Measurements from ENCODE around the gene SERPINB5. TPM values are rescaled to one million over a fixed set of nuclear protein-coding genes. Genes with fewer than 3 reads are reported as not detected.

SERPINB5 gene
- total RNA-seq, 1 experiment from 2014 or later, result 26.2 TPM

- 0 out of 2 replicates have a peak overlapping the region, but pooled peaks have one; percentile 33 for H3K4me2 ChIP-seq
- CTCF ChIA-PET, result interaction anchor here (0.7 to 1.6 kb wide), 5 partner anchors 66 to 423 kb away, joined by 3 to 6 read pairs (median 5); no protein-coding TSS in a partner anchor
- H3K9me2 ChIP-seq (ENCODE audit: insufficient read depth), result no peaks in the 10 kb centered on the region
These were observed 37.4 kb upstream of the SERPINB5 start for GRCh38 chr18:63439334-63439733.

DNA sequence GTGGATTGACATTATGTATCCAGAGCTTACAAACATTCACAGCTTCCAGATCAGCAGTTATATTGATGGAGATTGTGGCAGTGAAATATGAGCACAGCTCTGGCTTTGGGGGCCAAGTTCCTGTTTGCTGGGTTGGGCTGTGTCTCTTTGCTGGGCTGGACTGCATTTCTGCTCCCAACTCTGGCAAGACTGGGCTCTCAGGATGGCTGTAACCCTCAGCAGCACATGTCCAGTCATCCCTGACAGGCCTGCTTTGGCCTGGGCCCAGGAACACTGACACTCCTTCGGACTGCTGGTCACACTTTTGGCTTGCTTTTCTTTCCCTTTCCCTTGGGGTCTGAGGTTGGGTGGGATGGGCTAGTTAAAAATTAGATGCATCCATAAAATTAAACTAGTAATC lies 36.5 kb upstream of the SERPINB5 start:
- CTCF ChIA-PET, result interaction anchor here (1.0 to 1.6 kb wide), 2 partner anchors 117 to 424 kb away, joined by 5 to 6 read pairs; no protein-coding TSS in a partner anchor
- Histone ChIP-seq H3K9me2 (ENCODE audit: insufficient read depth) (no peaks in the 10 kb centered on the region), H2AFZ (no peak overlapping the region), H3F3A (ENCODE audit: insufficient read depth, low read depth) (peaks cover 4% of the 10 kb centered on the region; the same call in 1 of the 2 replicates), H3K36me3 (ENCODE audit: low read depth) (no peaks in the 10 kb centered on the region), H3K27ac (no peak overlapping the region), H4K20me1 (ENCODE audit: insufficient read depth) (no peaks in the 10 kb centered on the region), H3K9me3 (ENCODE audit: insufficient read depth, low read depth) (no peaks in the 10 kb centered on the region), H3K79me2 (ENCODE audit: low read depth) (no peaks in the 10 kb centered on the region), H3K27me3 (ENCODE audit: insufficient read depth, low read depth) (no peaks in the 10 kb centered on the region), H3K4me2 (no peak overlapping the region), H3K4me1 (replicated peaks; ENCODE audit: insufficient read depth) (peaks cover 20% of the 10 kb centered on the region), H3K4me3 (no peak overlapping the region)
- intact Hi-C loops (cut with micrococcal nuclease; ENCODE audit: unreplicated experiment), result loop anchor here (5.0 kb wide), 1 partner anchor 37 kb away; the partner anchor contains the start of gene SERPINB5
- POLR2A ChIA-PET (ENCODE audit: unreplicated experiment), result interaction anchor here (0.6 kb wide), 1 partner anchor 15 kb away, joined by 7 read pairs; no protein-coding TSS in a partner anchor
- TF ChIP-seq, protein P1, sequence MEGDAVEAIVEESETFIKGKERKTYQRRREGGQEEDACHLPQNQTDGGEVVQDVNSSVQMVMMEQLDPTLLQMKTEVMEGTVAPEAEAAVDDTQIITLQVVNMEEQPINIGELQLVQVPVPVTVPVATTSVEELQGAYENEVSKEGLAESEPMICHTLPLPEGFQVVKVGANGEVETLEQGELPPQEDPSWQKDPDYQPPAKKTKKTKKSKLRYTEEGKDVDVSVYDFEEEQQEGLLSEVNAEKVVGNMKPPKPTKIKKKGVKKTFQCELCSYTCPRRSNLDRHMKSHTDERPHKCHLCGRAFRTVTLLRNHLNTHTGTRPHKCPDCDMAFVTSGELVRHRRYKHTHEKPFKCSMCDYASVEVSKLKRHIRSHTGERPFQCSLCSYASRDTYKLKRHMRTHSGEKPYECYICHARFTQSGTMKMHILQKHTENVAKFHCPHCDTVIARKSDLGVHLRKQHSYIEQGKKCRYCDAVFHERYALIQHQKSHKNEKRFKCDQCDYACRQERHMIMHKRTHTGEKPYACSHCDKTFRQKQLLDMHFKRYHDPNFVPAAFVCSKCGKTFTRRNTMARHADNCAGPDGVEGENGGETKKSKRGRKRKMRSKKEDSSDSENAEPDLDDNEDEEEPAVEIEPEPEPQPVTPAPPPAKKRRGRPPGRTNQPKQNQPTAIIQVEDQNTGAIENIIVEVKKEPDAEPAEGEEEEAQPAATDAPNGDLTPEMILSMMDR (conservative IDR thresholded peaks at IDR 0.05), result no peak
- TF ChIP-seq EZH2 (IDR thresholded peaks at IDR 0.05; ENCODE audit: low read depth), result no peak
- no peak for DNase-seq
- no TSS peak for BruUV-seq (replicated peaks)

More at GRCh38 chr18:63439334-63439733, 37.4 kb upstream of the SERPINB5 start:
- no peaks in the 10 kb centered on the region for H3K36me3 ChIP-seq (ENCODE audit: low read depth)
- H3K4me3 ChIP-seq, result no peak overlapping the region
- no peaks in the 10 kb centered on the region for H3K79me2 ChIP-seq (ENCODE audit: low read depth)
- no TSS peak for BruUV-seq (replicated peaks)
- TF ChIP-seq, protein P1 (conservative IDR thresholded peaks at IDR 0.05), result peak; percentile 89
- no peak for TF ChIP-seq EZH2 (IDR thresholded peaks at IDR 0.05; ENCODE audit: low read depth)
- POLR2A ChIA-PET (ENCODE audit: unreplicated experiment), result interaction anchor here (0.5 kb wide), 1 partner anchor 12 kb away, joined by 3 read pairs; no protein-coding TSS in a partner anchor
- no peaks in the 10 kb centered on the region for H3K9me3 ChIP-seq (ENCODE audit: insufficient read depth, low read depth)
- no peaks in the 10 kb centered on the region for H3K27me3 ChIP-seq (ENCODE audit: insufficient read depth, low read depth)
- 0 out of 2 replicates have a peak overlapping the region, but pooled peaks have one; percentile 66 for H2AFZ ChIP-seq
- intact Hi-C loops (cut with micrococcal nuclease; ENCODE audit: unreplicated experiment), result loop anchor here (1.0 to 10.0 kb wide), 3 partner anchors 40 to 423 kb away; no protein-coding TSS in a partner anchor
- peaks cover 11% of the 10 kb centered on the region for H3K4me1 ChIP-seq (replicated peaks; ENCODE audit: insufficient read depth)
- peaks cover 4% of the 10 kb centered on the region; the same call in 1 of the 2 replicates for H3F3A ChIP-seq (ENCODE audit: insufficient read depth, low read depth)
- H3K27ac ChIP-seq, result no peak overlapping the region
- peak; percentile 25 to 52 for DNase-seq
- no peaks in the 10 kb centered on the region for H4K20me1 ChIP-seq (ENCODE audit: insufficient read depth)

DNA sequence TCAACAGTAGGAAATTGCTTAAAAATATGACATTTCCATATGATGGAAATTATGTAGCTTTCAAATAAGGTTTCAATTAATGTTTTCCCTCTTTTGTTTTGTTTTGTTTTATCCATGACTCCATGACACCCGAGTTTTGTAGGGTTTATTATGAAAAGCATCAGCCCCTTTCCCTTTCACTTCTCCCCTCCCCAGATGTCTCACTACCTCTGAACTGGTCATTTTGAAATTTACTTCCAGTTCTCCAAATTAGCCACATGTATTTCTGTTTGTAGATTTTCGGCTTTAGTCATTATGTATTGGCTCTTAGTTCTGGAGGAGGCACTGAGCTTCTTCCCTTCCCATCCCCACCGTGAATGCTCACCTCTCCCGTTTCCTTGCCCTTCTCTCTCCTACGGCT lies 35.9 kb upstream of the SERPINB5 start:
- BruUV-seq (replicated peaks), result no TSS peak
- POLR2A ChIA-PET (ENCODE audit: unreplicated experiment), result no interaction called here
- Histone ChIP-seq H3K27ac (no peak overlapping the region), H3K4me1 (replicated peaks; ENCODE audit: insufficient read depth) (peaks cover 21% of the 10 kb centered on the region), H4K20me1 (ENCODE audit: insufficient read depth) (no peaks in the 10 kb centered on the region), H3F3A (ENCODE audit: insufficient read depth, low read depth) (peaks cover 4% of the 10 kb centered on the region; the same call in 1 of the 2 replicates), H3K9me2 (ENCODE audit: insufficient read depth) (no peaks in the 10 kb centered on the region), H3K79me2 (ENCODE audit: low read depth) (no peaks in the 10 kb centered on the region), H3K4me2 (no peak overlapping the region), H3K36me3 (ENCODE audit: low read depth) (no peaks in the 10 kb centered on the region), H3K27me3 (ENCODE audit: insufficient read depth, low read depth) (no peaks in the 10 kb centered on the region), H3K9me3 (ENCODE audit: insufficient read depth, low read depth) (no peaks in the 10 kb centered on the region), H3K4me3 (no peak overlapping the region), H2AFZ (no peak overlapping the region)
- TF ChIP-seq, protein P1 (conservative IDR thresholded peaks at IDR 0.05), result no peak
- no peak for TF ChIP-seq EZH2 (IDR thresholded peaks at IDR 0.05; ENCODE audit: low read depth)
- CTCF ChIA-PET, result interaction anchor here (0.6 kb wide), 1 partner anchor 64 kb away, joined by 3 read pairs; no protein-coding TSS in a partner anchor
- intact Hi-C loops (cut with micrococcal nuclease; ENCODE audit: unreplicated experiment), result loop anchor here (5.0 kb wide), 1 partner anchor 36 kb away; the partner anchor contains the start of gene SERPINB5
- no peak for DNase-seq
